Keratinocyte (primary cell): ENCODE results near the gene FGF19. TPM values are rescaled to one million over a fixed set of nuclear protein-coding genes. Genes with fewer than 3 reads are reported as not detected.

Experiments
- DNase-seq: peaks from one replicate; pipeline ENCODE4 v3.0.0-alpha.2; 2011; ENCODE audit warnings: low read depth, missing footprints, low spot score
- FAIRE-seq: peaks from 2 replicates; lab custom pipeline; 2011; peaks lifted over from hg19 to GRCh38; lab: Jason Lieb, UNC
- H2AFZ ChIP-seq: 2 replicates; pipeline ENCODE4 v1.6.0; 2012; ENCODE audit warnings: low read length, control low read depth, inconsistent platforms; ENCODE audit not compliant: control insufficient read depth
- H3K27ac ChIP-seq: 2 replicates; pipeline ENCODE4 v1.5.1; 2011; ENCODE audit warnings: low read length; ENCODE audit not compliant: control insufficient read depth, insufficient read depth
- H3K27me3 ChIP-seq: 3 replicates; pipeline ENCODE4 v1.6.0; 2011; ENCODE audit warnings: low read length; ENCODE audit not compliant: control insufficient read depth, insufficient read depth; ENCODE audit errors: extremely low read depth
- H3K36me3 ChIP-seq, 2 experiments: 2 replicates in 1 of 2; 3 replicates in 1 of 2; pipeline ENCODE4 v1.5.1; 2011; ENCODE audit warnings: low read length in 2 of 2, mild to moderate bottlenecking in 1 of 2; ENCODE audit not compliant: control insufficient read depth in 2 of 2, insufficient read depth in 2 of 2; ENCODE audit errors: extremely low read depth in 1 of 2
- H3K4me1 ChIP-seq: 3 replicates; pipeline ENCODE4 v1.5.1; 2011; ENCODE audit warnings: low read length; ENCODE audit not compliant: control insufficient read depth, insufficient read depth; ENCODE audit errors: extremely low read depth
- H3K4me2 ChIP-seq: 3 replicates; pipeline ENCODE4 v1.6.0; 2011; ENCODE audit warnings: low read depth, low read length; ENCODE audit not compliant: control insufficient read depth, insufficient read depth; ENCODE audit errors: extremely low read depth
- H3K4me3 ChIP-seq, 3 experiments: fragments of 200-600 bp in 1 of 3; sonication (generic) in 1 of 3; 2 replicates in 2 of 3; 3 replicates in 1 of 3; pipeline ENCODE4 v1.5.1; 2011 to 2016; ENCODE audit warnings: low read length in 3 of 3, mild to moderate bottlenecking in 3 of 3, control low read depth in 2 of 3, inconsistent platforms in 1 of 3, low read depth in 1 of 3, mixed read lengths in 1 of 3, mixed run types in 1 of 3, moderate library complexity in 1 of 3; ENCODE audit not compliant: control insufficient read depth in 2 of 3, insufficient read depth in 2 of 3; ENCODE audit errors: extremely low read depth in 1 of 3
- H3K79me2 ChIP-seq: 2 replicates; pipeline ENCODE4 v1.6.0; 2012; ENCODE audit warnings: low read length; ENCODE audit not compliant: control insufficient read depth, insufficient read depth
- H3K9ac ChIP-seq: 3 replicates; pipeline ENCODE4 v1.6.0; 2011; ENCODE audit warnings: low read length; ENCODE audit not compliant: control insufficient read depth, insufficient read depth; ENCODE audit errors: extremely low read depth
- H3K9me1 ChIP-seq: 3 replicates; pipeline ENCODE4 v1.6.0; 2011; ENCODE audit warnings: low read length; ENCODE audit not compliant: control insufficient read depth, insufficient read depth; ENCODE audit errors: extremely low read depth
- H3K9me3 ChIP-seq: 2 replicates; pipeline ENCODE4 v1.5.1; 2012; ENCODE audit warnings: low read depth, low read length; ENCODE audit not compliant: control insufficient read depth
- H4K20me1 ChIP-seq: 3 replicates; pipeline ENCODE4 v1.6.0; 2011; ENCODE audit warnings: low read length; ENCODE audit not compliant: control insufficient read depth, insufficient read depth; ENCODE audit errors: extremely low read depth
- CTCF ChIP-seq, 3 experiments: IDR thresholded peaks in 1 of 3; conservative IDR thresholded peaks in 1 of 3; optimal IDR thresholded peaks in 1 of 3; 2 replicates in 2 of 3; 3 replicates in 1 of 3; pipeline versions ENCODE3 to v1.5.1; 2011; ENCODE audit warnings: low read length in 3 of 3, mild to moderate bottlenecking in 3 of 3, moderate library complexity in 2 of 3, control low read depth in 1 of 3, inconsistent platforms in 1 of 3; ENCODE audit not compliant: insufficient read depth in 2 of 3; ENCODE audit errors: extremely low read depth in 1 of 3
- EZH2 ChIP-seq: IDR thresholded peaks from one replicate; pipeline ENCODE4 v1.6.1; 2012; ENCODE audit warnings: inconsistent platforms, mild to moderate bottlenecking, low read length, moderate library complexity
- dilution Hi-C: fragments of 300-500 bp; cut with MboI; formaldehyde crosslinking; loops from one replicate; pipeline ENCODE4 v1.7.0; 2020; ENCODE audit warnings: low sequenced_read_pairs; ENCODE audit not compliant: extremely low pct_ligation_motif_present
- polyA plus RNA-seq, 5 experiments: library from polyadenylated mRNA; depleted of rRNA in 3 of 5; stranded (reverse) in 3 of 5; stranded (forward) in 1 of 5; unstranded in 1 of 5; fragments of >200 nt; gene quantifications; 1 replicate in 1 of 5; 2 replicates in 3 of 5; 3 replicates in 1 of 5; pipeline versions ENCODE4 v1.2.1 to v1.2.3, GENCODE V29; 2011 to 2012; ENCODE audit warnings: missing spikeins in 2 of 5, low read depth in 1 of 5, low replicate concordance in 1 of 5

FGF19 gene
- polyA plus RNA-seq, 1 donor (not counting 4 experiments of a cell fraction or from before 2014, with no cell fraction given): 0.08 TPM

- H3K79me2 ChIP-seq: no peaks in the 10 kb centered on the region
- H4K20me1 ChIP-seq: no peaks in the 10 kb centered on the region
- H3K4me1 ChIP-seq: no peaks in the 10 kb centered on the region
- no peaks in the 10 kb centered on the region for H3K9me3 ChIP-seq
- FAIRE-seq (no peak), DNase-seq (no peak)
- no peak overlapping the region for H3K4me3 ChIP-seq
- peaks cover 21% of the 10 kb centered on the region for H3K27me3 ChIP-seq
- H3K27ac ChIP-seq: no peak overlapping the region
- no peaks in the 10 kb centered on the region for H3K36me3 ChIP-seq
- no peak overlapping the region for H3K4me2 ChIP-seq
- dilution Hi-C loops: no loop called here
- H3K9me1 ChIP-seq: no peaks in the 10 kb centered on the region
- no peak overlapping the region for H2AFZ ChIP-seq
- TF ChIP-seq EZH2 (no peak), CTCF (optimal IDR thresholded peaks at IDR 0.05 in 1 of 3, IDR thresholded peaks at IDR 0.05 in 1 of 3, conservative IDR thresholded peaks at IDR 0.05 in 1 of 3; ENCODE audit: extremely low read depth in 1 of 3, insufficient read depth in 2 of 3, low read length in 3 of 3) (no peak)
- no peak overlapping the region for H3K9ac ChIP-seq
These were observed 44.8 kb upstream of the FGF19 start for GRCh38 chr11:69748637-69749036.

- TF ChIP-seq EZH2 (no peak), CTCF (optimal IDR thresholded peaks at IDR 0.05 in 1 of 3, IDR thresholded peaks at IDR 0.05 in 1 of 3, conservative IDR thresholded peaks at IDR 0.05 in 1 of 3; ENCODE audit: extremely low read depth in 1 of 3, insufficient read depth in 2 of 3, low read length in 3 of 3) (no peak)
- Histone ChIP-seq H3K27me3 (peaks cover 21% of the 10 kb centered on the region), H3K9me1 (no peaks in the 10 kb centered on the region), H4K20me1 (no peaks in the 10 kb centered on the region), H3K79me2 (no peaks in the 10 kb centered on the region), H3K27ac (no peak overlapping the region), H3K4me3 (no peak overlapping the region), H3K4me2 (no peak overlapping the region), H3K9me3 (no peaks in the 10 kb centered on the region), H2AFZ (no peak overlapping the region), H3K4me1 (no peaks in the 10 kb centered on the region), H3K36me3 (no peaks in the 10 kb centered on the region), H3K9ac (no peak overlapping the region)
- dilution Hi-C loops: no loop called here
- no peak for FAIRE-seq
- DNase-seq: no peak
These were observed 43.2 kb upstream of the FGF19 start for GRCh38 chr11:69746752-69747742.
